Ishikawa (cell line): ENCODE data around the gene SNX27.

ENCODE experiments used
- EP300 ChIP-seq: IDR thresholded peaks from 2 replicates; pipeline ENCODE4 v1.6.1; 2012; ENCODE audit warnings: borderline replicate concordance
- TF ChIP-seq, protein P1 (sequence below): IDR thresholded peaks from 2 replicates; pipeline ENCODE4 v1.6.1; 2012

DNA sequence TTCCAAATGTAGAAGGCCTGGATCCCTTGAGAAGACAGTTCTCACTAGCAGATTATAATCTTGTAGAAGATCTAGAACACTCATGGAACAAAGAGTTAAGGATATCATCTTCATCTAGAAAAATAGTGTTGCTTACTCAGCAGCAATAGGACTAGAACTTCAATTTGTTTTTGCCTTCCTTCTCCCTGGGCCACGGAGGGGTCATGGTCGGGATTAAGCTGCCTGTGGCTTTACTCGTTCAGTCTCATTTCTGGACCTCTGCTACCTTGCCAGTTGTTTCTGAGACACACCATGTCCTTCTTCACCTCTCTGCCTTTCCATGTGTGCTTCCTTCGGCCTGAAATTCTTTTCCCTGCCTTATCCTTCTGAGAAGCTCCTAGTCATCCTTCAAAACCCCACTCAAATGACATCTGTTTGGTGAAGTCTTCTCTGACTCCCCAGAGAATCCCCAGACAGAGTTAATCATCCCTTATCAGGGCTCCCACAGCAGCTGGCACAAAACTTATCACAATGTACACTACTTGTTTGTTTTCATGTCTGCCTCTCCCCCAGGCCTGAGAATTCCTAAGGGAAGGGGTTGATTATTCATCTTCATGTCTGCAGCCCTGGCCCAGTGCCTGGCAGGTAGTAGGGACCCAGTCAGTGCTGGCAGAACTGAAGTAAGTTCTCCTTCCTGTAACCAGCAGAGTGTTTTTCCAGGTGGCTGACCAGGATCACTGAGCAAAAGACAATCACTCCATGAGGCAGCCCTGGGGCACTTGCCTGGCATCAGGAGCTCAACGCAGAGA lies 15.5 kb upstream of the SNX27 start:
- TF ChIP-seq EP300: no peak
- TF ChIP-seq, protein P1, sequence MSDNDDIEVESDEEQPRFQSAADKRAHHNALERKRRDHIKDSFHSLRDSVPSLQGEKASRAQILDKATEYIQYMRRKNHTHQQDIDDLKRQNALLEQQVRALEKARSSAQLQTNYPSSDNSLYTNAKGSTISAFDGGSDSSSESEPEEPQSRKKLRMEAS: no peak
